ENCODE data around the gene SCAF8. TPM values are rescaled to one million over a fixed set of nuclear protein-coding genes. Genes with fewer than 3 reads are reported as not detected.

The SCAF8 gene
- total and polyA plus RNA-seq, 2 of the 8 experiments (the other 6 are each of a cell fraction or from before 2014, with no cell fraction given): 20.3 to 46.3 TPM

- no peak overlapping the region for H4K8ac ChIP-seq (ENCODE audit: extremely low read depth, insufficient read depth, low read length)
- no peaks in the 10 kb centered on the region for H3K23me2 ChIP-seq (ENCODE audit: low read depth, low read length)
- H3K4ac ChIP-seq (replicated peaks; ENCODE audit: insufficient read length, low read depth, low read length): no peak overlapping the region
- CTCF ChIA-PET (ENCODE audit: partially characterized antibody): interaction anchor here (0.6 kb wide), 1 partner anchor 11 kb away, joined by 3 read pairs; no protein-coding TSS in a partner anchor
- H3K4me2 ChIP-seq (ENCODE audit: insufficient read depth in 1 of 2, low read depth in 2 of 2, low read length in 2 of 2): no peak overlapping the region
- FAIRE-seq: no peak
- H3K4me3 ChIP-seq (ENCODE audit: extremely low read depth in 1 of 4, insufficient read depth in 2 of 4, low read depth in 3 of 4, low read length in 4 of 4): no peak overlapping the region
- no peaks in the 10 kb centered on the region for H3K9me3 ChIP-seq (ENCODE audit: insufficient read depth in 2 of 2, low read depth in 1 of 2, low read length in 1 of 2)
- TF ChIP-seq RBBP5 (IDR thresholded peaks at IDR 0.05; ENCODE audit: borderline replicate concordance, low read depth, low read length) (no peak), CBX5 (IDR thresholded peaks at IDR 0.05; ENCODE audit: low read depth, low read length) (no peak), SUZ12 (IDR thresholded peaks at IDR 0.05; ENCODE audit: low read length) (no peak)
- H4K5ac ChIP-seq (ENCODE audit: insufficient read length, low read depth, low read length): no peak overlapping the region
- H2AFZ ChIP-seq (ENCODE audit: low read length): no peak overlapping the region
- H3K27ac ChIP-seq (ENCODE audit: low read depth, low read length): no peak overlapping the region
- H2BK5ac ChIP-seq (ENCODE audit: low read depth, low read length): no peak overlapping the region
- H3K36me3 ChIP-seq (ENCODE audit: control insufficient read depth in 2 of 4, insufficient read depth in 4 of 4, low read length in 3 of 4): peaks cover 0 to 88% (median 34%) of the 10 kb centered on the region in 4 experiments; a peak in 6 of 8 replicates
- H3K18ac ChIP-seq (ENCODE audit: extremely low read depth, low read length): no peak overlapping the region
- no peak overlapping the region for H3K14ac ChIP-seq (ENCODE audit: insufficient read length)
- H2BK15ac ChIP-seq (ENCODE audit: low read length): no peak overlapping the region
- H3K79me2 ChIP-seq (ENCODE audit: control insufficient read depth in 1 of 2, insufficient read depth in 2 of 2, low read length in 2 of 2): no peaks in the 10 kb centered on the region
- no peak overlapping the region for H3K9ac ChIP-seq (replicated peaks in 1 of 4; ENCODE audit: extremely low read depth in 1 of 4, low read depth in 3 of 4, low read length in 3 of 4)
- POLR2A ChIA-PET (ENCODE audit: partially characterized antibody): no interaction called here
- H4K91ac ChIP-seq (replicated peaks; ENCODE audit: insufficient read length, low read length): no peak overlapping the region
- no peak overlapping the region for H2BK120ac ChIP-seq (replicated peaks; ENCODE audit: low read depth, low read length)
- 93% methylated on average over 4 of the region's 4 CpGs; no CpG with 5 or more reads in 1 of the 2 experiments for WGBS, 2 experiments (ENCODE audit: extremely low coverage in 1 of 2, insufficient coverage in 1 of 2, insufficient read length in 1 of 2, insufficient replicate concordance in 2 of 2, low coverage in 1 of 2, low lambda C conversion rate in 2 of 2, missing lambda C conversion rate in 1 of 2)
- no peak overlapping the region for H3K56ac ChIP-seq (replicated peaks; ENCODE audit: insufficient read length, low read depth, low read length)
- no peak overlapping the region for H2AK5ac ChIP-seq (ENCODE audit: low read depth, low read length)
- no peaks in the 10 kb centered on the region for H3K27me3 ChIP-seq (replicated peaks in 1 of 4; ENCODE audit: control insufficient read depth in 3 of 4, extremely low read depth in 1 of 4, insufficient read depth in 3 of 4, low read length in 3 of 4)
- peaks cover 0 to 2% of the 10 kb centered on the region in 2 experiments for H4K20me1 ChIP-seq (replicated peaks in 1 of 2; ENCODE audit: control insufficient read depth in 1 of 2, insufficient read depth in 2 of 2, low read length in 2 of 2)
- no peak for DNase-seq (ENCODE audit: low read depth in 1 of 2, low spot score in 2 of 2)
- no peak overlapping the region for H3K23ac ChIP-seq (ENCODE audit: insufficient read length)
- H3K4me1 ChIP-seq (replicated peaks in 1 of 4; ENCODE audit: control insufficient read depth in 3 of 4, insufficient read depth in 4 of 4, low read length in 3 of 4): no peaks in the 10 kb centered on the region
- H2BK20ac ChIP-seq (ENCODE audit: low read length): no peak overlapping the region
- H3K79me1 ChIP-seq (ENCODE audit: low read depth, low read length): no peaks in the 10 kb centered on the region; the same call in 1 of the 2 replicates
- H2BK12ac ChIP-seq (ENCODE audit: low read depth, low read length): no peak overlapping the region
These were observed 90.9 kb downstream of the SCAF8 start for GRCh38 chr6:154824076-154824475.
